Mucosa of gallbladder (tissue), 1 donor: ENCODE data around the gene MFSD6. TPM values are rescaled to one million over a fixed set of nuclear protein-coding genes. Genes with fewer than 3 reads are reported as not detected.
"Not testable (repeated sequence)": the region's sequence is repeated elsewhere in the genome, so short reads cannot be mapped to it uniquely, and the experiment has no call there.

Experiments used
- DNase-seq: peaks from one replicate; pipeline ENCODE4 v3.0.0-alpha.2; 2020; ENCODE audit warnings: low spot score
- total RNA-seq: library from RNA; stranded (reverse); gene quantifications from one replicate; pipeline ENCODE4 v1.2.1, GENCODE V29; 2021
- donor health status: DM: no; HTN: no; CAD: no.

Gene MFSD6
- 62.9 TPM for total RNA-seq

- DNase-seq, result peak; percentile 49
Observed at GRCh38 chr2:190407662-190408537, at the start of gene MFSD6. Gene MFSD6, plus strand, starts transcription at chr2:190408355. Its CDS starts 27,675 bp downstream, at chr2:190436030.

- not testable (repeated sequence) for DNase-seq
Observed at GRCh38 chr2:190358655-190359448, 49.3 kb upstream of the MFSD6 start.

- no peak for DNase-seq
Observed at GRCh38 chr2:190360561-190360960, 47.6 kb upstream of the MFSD6 start.

GRCh38 chr2:190360965-190361364, 47.2 kb upstream of the MFSD6 start:
- no peak for DNase-seq

- no peak for DNase-seq
Observed at GRCh38 chr2:190361572-190361971, 46.6 kb upstream of the MFSD6 start.

GRCh38 chr2:190362894-190363293, 45.3 kb upstream of the MFSD6 start:
- DNase-seq, result no peak

GRCh38 chr2:190365499-190366204, 42.5 kb upstream of the MFSD6 start:
- DNase-seq, result no peak

GRCh38 chr2:190366248-190366753, 41.9 kb upstream of the MFSD6 start:
- DNase-seq, result no peak

- no peak for DNase-seq
Observed at GRCh38 chr2:190367091-190367490, 41.1 kb upstream of the MFSD6 start.

GRCh38 chr2:190369635-190370034, 38.5 kb upstream of the MFSD6 start:
- DNase-seq, result no peak

- no peak for DNase-seq
Observed at GRCh38 chr2:190376083-190376482, 32.1 kb upstream of the MFSD6 start.

GRCh38 chr2:190376591-190377245, 31.4 kb upstream of the MFSD6 start:
- no peak for DNase-seq

GRCh38 chr2:190378880-190379237, 29.3 kb upstream of the MFSD6 start:
- DNase-seq, result no peak

GRCh38 chr2:190379249-190379964, 28.7 kb upstream of the MFSD6 start:
- no peak for DNase-seq

- no peak for DNase-seq
Observed at GRCh38 chr2:190380962-190381412, 27.2 kb upstream of the MFSD6 start.

- DNase-seq, result peak; percentile 41
Observed at GRCh38 chr2:190382851-190383250, 25.3 kb upstream of the MFSD6 start.

GRCh38 chr2:190387422-190387821, 20.7 kb upstream of the MFSD6 start:
- DNase-seq, result no peak

GRCh38 chr2:190396271-190396670, 11.9 kb upstream of the MFSD6 start:
- DNase-seq, result no peak

GRCh38 chr2:190402986-190403603, 5.1 kb upstream of the MFSD6 start:
- DNase-seq, result no peak

GRCh38 chr2:190404487-190404886, 3.7 kb upstream of the MFSD6 start:
- DNase-seq, result no peak
